B cell (primary cell): ENCODE measurements around the gene KIF21B. TPM values are rescaled to one million over a fixed set of nuclear protein-coding genes. Genes with fewer than 3 reads are reported as not detected.

Experiments used
- ATAC-seq: fragments of 200-7000 bp; cut with Tn5 transposase; one replicate; pipeline ENCODE4 v1.10.0; 2021; ENCODE audit warnings: low read depth, mild to moderate bottlenecking, moderate number of reproducible peaks, moderate library complexity
- CTCF ChIA-PET: fragments of 350-600 bp; sonication (Branson Sonifier 250); formaldehyde crosslinking; loops from one replicate; lab custom pipeline; 2021; ENCODE audit warnings: antibody characterized with exemption, inconsistent platforms; lab: Charles Lee
- POLR2A ChIA-PET: fragments of 350-600 bp; sonication (Branson Sonifier 250); formaldehyde crosslinking; loops from one replicate; lab custom pipeline; 2021; ENCODE audit warnings: antibody characterized with exemption; lab: Charles Lee
- DNase-seq: peaks from one replicate; pipeline ENCODE4 v3.0.0; 2013
- H2AFZ ChIP-seq: 2 replicates; pipeline ENCODE4 v1.6.1; 2012; ENCODE audit warnings: mild to moderate bottlenecking, low read depth, low read length; ENCODE audit not compliant: insufficient read depth, poor library complexity, severe bottlenecking
- H3K27ac ChIP-seq, 2 donors: 1 replicate in 1 of 2; 2 replicates in 1 of 2; pipeline ENCODE4 v1.5.1; 2012 to 2013; ENCODE audit warnings: low read length in 2 of 2, mild to moderate bottlenecking in 2 of 2, moderate library complexity in 1 of 2
- H3K27me3 ChIP-seq, 4 experiments: fragments of 200-600 bp in 1 of 4; sonication (generic) in 1 of 4; replicated peaks in 1 of 4; 1 replicate in 2 of 4; 2 replicates in 2 of 4; pipeline versions ENCODE4 v1.6.1 to v1.7.0; 2013 to 2016; ENCODE audit warnings: low read length in 3 of 4, mild to moderate bottlenecking in 2 of 4, mixed read lengths in 1 of 4, moderate library complexity in 1 of 4; ENCODE audit not compliant: insufficient read depth in 4 of 4, control insufficient read depth in 3 of 4; ENCODE audit errors: control extremely low read depth in 1 of 4
- H3K36me3 ChIP-seq, 2 experiments: replicated peaks in 1 of 2; 1 replicate in 1 of 2; 2 replicates in 1 of 2; pipeline versions ENCODE4 v1.6.1 to v1.7.1; 2013; ENCODE audit warnings: low read length in 1 of 2; ENCODE audit not compliant: insufficient read depth in 2 of 2, control insufficient read depth in 1 of 2; ENCODE audit errors: control extremely low read depth in 1 of 2, extremely low read depth in 1 of 2
- H3K4me1 ChIP-seq, 2 donors: fragments of 200-600 bp in 1 of 2; sonication (generic) in 1 of 2; 1 replicate in 1 of 2; 2 replicates in 1 of 2; pipeline versions ENCODE4 v1.5.1 to v1.6.1; 2013 to 2017; ENCODE audit warnings: low read length in 2 of 2; ENCODE audit not compliant: control insufficient read depth in 2 of 2, insufficient read depth in 2 of 2
- H3K4me2 ChIP-seq: replicated peaks from 2 replicates; pipeline ENCODE3; 2012; ENCODE audit warnings: mild to moderate bottlenecking, low read depth, low read length; ENCODE audit not compliant: poor library complexity, severe bottlenecking
- H3K4me3 ChIP-seq, 5 experiments: fragments of 200-600 bp in 1 of 5; sonication (generic) in 1 of 5; 1 replicate in 3 of 5; 2 replicates in 2 of 5; pipeline versions ENCODE4 v1.5.1 to v1.7.0; 2011 to 2016; ENCODE audit warnings: low read length in 4 of 5, mild to moderate bottlenecking in 4 of 5, low read depth in 2 of 5, control low read depth in 1 of 5, moderate library complexity in 1 of 5; ENCODE audit not compliant: insufficient read depth in 1 of 5; ENCODE audit errors: control extremely low read depth in 1 of 5, extremely low read depth in 1 of 5
- H3K79me2 ChIP-seq: fragments of 200-600 bp; sonication (generic); one replicate; pipeline ENCODE4 v1.6.0; 2016; ENCODE audit warnings: low read length; ENCODE audit not compliant: control insufficient read depth, insufficient read depth
- H3K9ac ChIP-seq: fragments of 200-600 bp; sonication (generic); 2 replicates; pipeline ENCODE4 v1.6.1; 2017; ENCODE audit warnings: mild to moderate bottlenecking, low read length, moderate library complexity
- H3K9me3 ChIP-seq, 3 donors: one replicate each; pipeline versions ENCODE4 v1.6.1 to v1.7.1; 2013; ENCODE audit warnings: low read length in 2 of 3; ENCODE audit not compliant: control insufficient read depth in 2 of 3, insufficient read depth in 1 of 3; ENCODE audit errors: control extremely low read depth in 1 of 3
- H4K20me1 ChIP-seq: 2 replicates; pipeline ENCODE4 v1.6.0; 2012; ENCODE audit warnings: mild to moderate bottlenecking, low read length; ENCODE audit not compliant: insufficient read depth, control insufficient read depth, poor library complexity, severe bottlenecking
- H3K27ac Mint-ChIP-seq: one replicate; pipeline ENCODE4 v1.8.0; 2021; ENCODE audit warnings: mixed read lengths
- H3K27me3 Mint-ChIP-seq: one replicate; pipeline ENCODE4 v1.8.0; 2021; ENCODE audit warnings: mixed read lengths
- H3K4me1 Mint-ChIP-seq: one replicate; pipeline ENCODE4 v1.8.0; 2021; ENCODE audit warnings: mixed read lengths
- H3K4me3 Mint-ChIP-seq: one replicate; pipeline ENCODE4 v1.8.0; 2021; ENCODE audit warnings: mixed read lengths
- H3K9me3 Mint-ChIP-seq: one replicate; pipeline ENCODE4 v1.8.0; 2022; ENCODE audit warnings: mixed read lengths; ENCODE audit not compliant: insufficient read depth
- EZH2 ChIP-seq: IDR thresholded peaks from 2 replicates; pipeline ENCODE4 v1.6.1; 2012; ENCODE audit warnings: borderline replicate concordance, low read depth, mild to moderate bottlenecking, moderate library complexity, low read length; ENCODE audit not compliant: insufficient read depth, poor library complexity, severe bottlenecking
- WGBS: methylation state at CpG from one replicate; pipeline ENCODE4 v1.1.5; 2013; ENCODE audit warnings: missing lambda C conversion rate; ENCODE audit not compliant: insufficient coverage; 5-methylcytosine and 5-hydroxymethylcytosine counted together
- intact Hi-C: fragments of 100-400 bp; cut with micrococcal nuclease; formaldehyde crosslinking; loops from one replicate; pipeline ENCODE4 v1.10.0; 2022
- polyA plus RNA-seq: library from polyadenylated mRNA; depleted of rRNA; stranded (reverse); fragments of >200 nt; gene quantifications from 2 replicates; pipeline ENCODE4 v1.2.3, GENCODE V29; 2012
- total RNA-seq, 2 donors: library from RNA; stranded (reverse); fragments of 120-200 nt in 1 of 2; gene quantifications; 1 replicate in 1 of 2; 2 replicates in 1 of 2; pipeline versions ENCODE4 v1.2.3 to v1.2.4, GENCODE V29; 2013 to 2022
- TF ChIP-seq, protein P1 (sequence below): fragments of 200-600 bp; IDR thresholded peaks from one replicate; pipeline ENCODE4 v1.8.0; 2022; ENCODE audit warnings: antibody characterized with exemption, mild to moderate bottlenecking

Gene KIF21B
- total and polyA plus RNA-seq, 2 donors (not counting 1 experiment from before 2014, with no cell fraction given) = 41.1 to 41.6 TPM

DNA sequence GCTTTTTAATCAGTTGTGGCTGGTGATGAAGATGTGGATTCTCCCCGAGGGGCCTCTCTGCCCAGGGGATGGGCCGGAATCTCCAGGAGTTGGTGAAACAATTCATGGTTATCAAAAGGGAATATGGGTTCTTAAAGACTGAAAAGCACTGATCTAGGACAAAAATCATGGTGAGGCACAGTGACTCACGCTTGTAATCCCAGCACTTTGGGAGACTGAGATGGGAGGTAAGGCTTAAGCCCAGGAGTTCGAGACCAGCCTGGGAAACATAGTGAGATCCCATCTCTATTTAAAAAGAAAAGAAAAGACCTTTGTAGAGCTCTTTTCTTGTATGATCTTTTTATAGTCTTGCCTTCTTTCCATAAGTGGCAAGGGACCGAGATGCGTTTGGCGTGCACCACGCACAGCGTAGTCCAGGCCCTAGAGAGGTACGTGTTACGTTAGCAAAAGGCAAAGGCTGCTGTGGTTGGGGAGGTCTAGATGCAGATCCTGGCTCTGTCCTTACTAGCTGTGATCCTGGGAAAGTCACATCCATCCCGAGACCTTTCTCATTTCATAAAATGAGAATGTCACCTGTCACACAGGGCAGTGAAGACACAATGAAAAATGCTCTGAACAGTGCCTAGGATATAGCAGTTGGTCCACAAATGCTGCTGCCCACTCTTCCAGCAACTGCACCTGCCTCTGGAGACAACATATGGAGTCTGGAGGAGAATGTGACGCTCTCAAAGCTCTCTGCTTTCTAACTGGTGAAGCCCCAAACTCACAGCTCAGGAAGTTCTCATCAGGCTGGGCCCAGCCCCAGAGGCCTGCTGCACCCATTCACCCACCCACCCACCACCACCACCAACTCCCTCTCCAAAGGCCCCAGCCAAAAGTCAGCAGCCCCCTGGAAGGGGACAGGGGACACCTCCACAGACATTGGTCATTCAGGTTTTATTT lies 54.8 kb downstream of the KIF21B start:
- Histone ChIP-seq H3K36me3 (peaks cover 0 to 25% of the 10 kb centered on the region in 2 experiments), H3K9ac (no peak overlapping the region), H3K27ac (no peak overlapping the region), H3K4me3 (no peak overlapping the region), H3K79me2 (no peaks in the 10 kb centered on the region), H3K9me3 (no peaks in the 10 kb centered on the region), H3K4me2 (no peak overlapping the region), H2AFZ (no peak overlapping the region), H3K4me1 (no peaks in the 10 kb centered on the region), H3K27me3 (no peaks in the 10 kb centered on the region), H4K20me1 (peaks cover 19% of the 10 kb centered on the region)
- H3K27ac Mint-ChIP-seq = peak overlapping the region; percentile 37
- intact Hi-C loops = no loop called here
- WGBS = 89% methylated on average over 11 of the region's 13 CpGs
- no peaks in the 10 kb centered on the region for H3K27me3 Mint-ChIP-seq
- ChIA-PET CTCF (interaction anchor here (1.1 to 5.1 kb wide), 3 partner anchors 13 to 75 kb away, joined by 3 to 61 read pairs (median 4); no protein-coding TSS in a partner anchor), POLR2A (no interaction called here)
- no peak for ATAC-seq
- TF ChIP-seq EZH2 = no peak
- H3K4me1 Mint-ChIP-seq = peaks cover 11% of the 10 kb centered on the region
- no peak overlapping the region for H3K4me3 Mint-ChIP-seq
- H3K9me3 Mint-ChIP-seq = no peaks in the 10 kb centered on the region
- DNase-seq = no peak

DNA sequence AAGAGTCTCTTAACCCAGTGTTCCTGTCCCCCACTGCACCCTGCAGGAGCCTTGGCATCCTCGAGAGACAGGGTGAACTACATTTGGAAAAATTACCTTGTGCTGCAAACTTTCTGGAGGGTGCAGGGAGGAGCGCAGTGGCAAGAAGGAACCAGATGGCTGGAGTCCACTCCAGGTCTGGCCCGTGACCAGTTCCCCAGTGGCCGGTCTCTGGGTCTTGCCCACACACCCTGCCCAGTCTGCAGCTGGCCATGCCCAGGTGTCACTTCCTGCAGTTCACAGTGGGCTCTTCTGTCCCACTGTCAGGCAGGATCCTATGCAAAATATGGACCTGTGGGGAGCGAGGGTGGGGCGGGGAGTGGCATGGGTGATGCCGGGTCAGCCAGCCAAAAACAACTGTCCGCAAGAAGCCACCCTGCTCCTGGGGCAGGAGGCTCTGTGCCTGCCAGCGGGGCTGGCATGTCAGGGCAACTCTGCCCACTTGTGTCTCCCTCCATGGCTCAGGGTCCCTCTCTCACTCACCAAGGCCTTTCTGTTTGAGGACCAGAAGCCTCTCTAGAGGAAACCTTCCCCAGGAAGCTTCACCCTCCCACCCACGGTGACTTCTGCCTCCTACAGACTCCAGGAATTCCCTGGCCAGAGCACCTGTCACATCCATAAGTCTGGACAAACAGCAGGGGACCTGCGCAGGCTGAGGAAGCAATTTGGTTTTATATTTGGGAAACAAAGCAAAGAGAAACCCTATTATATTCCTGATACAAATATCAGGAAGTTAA lies 55.6 kb downstream of the KIF21B start:
- CTCF ChIA-PET = interaction anchor here (1.3 kb wide), 1 partner anchor 76 kb away, joined by 4 read pairs; no protein-coding TSS in a partner anchor

More for the DNA sequence above, 55.6 kb downstream of the KIF21B start:
- Mint-ChIP-seq H3K9me3 (no peaks in the 10 kb centered on the region), H3K27ac (no peak overlapping the region), H3K27me3 (no peaks in the 10 kb centered on the region), H3K4me1 (peaks cover 11% of the 10 kb centered on the region), H3K4me3 (no peak overlapping the region)
- peaks cover 19% of the 10 kb centered on the region for H4K20me1 ChIP-seq
- H3K79me2 ChIP-seq = no peaks in the 10 kb centered on the region
- WGBS = 97% methylated on average over 8 of the region's 11 CpGs
- H3K9me3 ChIP-seq = no peaks in the 10 kb centered on the region
- TF ChIP-seq, protein P1, sequence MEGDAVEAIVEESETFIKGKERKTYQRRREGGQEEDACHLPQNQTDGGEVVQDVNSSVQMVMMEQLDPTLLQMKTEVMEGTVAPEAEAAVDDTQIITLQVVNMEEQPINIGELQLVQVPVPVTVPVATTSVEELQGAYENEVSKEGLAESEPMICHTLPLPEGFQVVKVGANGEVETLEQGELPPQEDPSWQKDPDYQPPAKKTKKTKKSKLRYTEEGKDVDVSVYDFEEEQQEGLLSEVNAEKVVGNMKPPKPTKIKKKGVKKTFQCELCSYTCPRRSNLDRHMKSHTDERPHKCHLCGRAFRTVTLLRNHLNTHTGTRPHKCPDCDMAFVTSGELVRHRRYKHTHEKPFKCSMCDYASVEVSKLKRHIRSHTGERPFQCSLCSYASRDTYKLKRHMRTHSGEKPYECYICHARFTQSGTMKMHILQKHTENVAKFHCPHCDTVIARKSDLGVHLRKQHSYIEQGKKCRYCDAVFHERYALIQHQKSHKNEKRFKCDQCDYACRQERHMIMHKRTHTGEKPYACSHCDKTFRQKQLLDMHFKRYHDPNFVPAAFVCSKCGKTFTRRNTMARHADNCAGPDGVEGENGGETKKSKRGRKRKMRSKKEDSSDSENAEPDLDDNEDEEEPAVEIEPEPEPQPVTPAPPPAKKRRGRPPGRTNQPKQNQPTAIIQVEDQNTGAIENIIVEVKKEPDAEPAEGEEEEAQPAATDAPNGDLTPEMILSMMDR = no peak
- TF ChIP-seq EZH2 = no peak
- no peak overlapping the region for H3K27ac ChIP-seq
- H3K9ac ChIP-seq = no peak overlapping the region
- DNase-seq (no peak), ATAC-seq (no peak)
- H3K27me3 ChIP-seq = no peaks in the 10 kb centered on the region
- peaks cover 0 to 19% of the 10 kb centered on the region in 2 experiments for H3K36me3 ChIP-seq
- no peak overlapping the region for H2AFZ ChIP-seq
- no peaks in the 10 kb centered on the region for H3K4me1 ChIP-seq
- POLR2A ChIA-PET = no interaction called here
- intact Hi-C loops = no loop called here
- no peak overlapping the region for H3K4me2 ChIP-seq
- no peak overlapping the region for H3K4me3 ChIP-seq
